GM19239 (cell line): Measurements from ENCODE around the gene NARS2.
"Not testable (repeated sequence)": the region's sequence is repeated elsewhere in the genome, so short reads cannot be mapped to it uniquely, and the experiment has no call there.

Experiments
- DNase-seq: peaks from one replicate; pipeline ENCODE4 v3.0.0; 2011; ENCODE audit warnings: low spot score; ENCODE audit not compliant: insufficient read length
- FAIRE-seq: peaks from 2 replicates; lab custom pipeline; 2011; peaks lifted over from hg19 to GRCh38; lab: Jason Lieb, UNC

The NARS2 gene

DNA sequence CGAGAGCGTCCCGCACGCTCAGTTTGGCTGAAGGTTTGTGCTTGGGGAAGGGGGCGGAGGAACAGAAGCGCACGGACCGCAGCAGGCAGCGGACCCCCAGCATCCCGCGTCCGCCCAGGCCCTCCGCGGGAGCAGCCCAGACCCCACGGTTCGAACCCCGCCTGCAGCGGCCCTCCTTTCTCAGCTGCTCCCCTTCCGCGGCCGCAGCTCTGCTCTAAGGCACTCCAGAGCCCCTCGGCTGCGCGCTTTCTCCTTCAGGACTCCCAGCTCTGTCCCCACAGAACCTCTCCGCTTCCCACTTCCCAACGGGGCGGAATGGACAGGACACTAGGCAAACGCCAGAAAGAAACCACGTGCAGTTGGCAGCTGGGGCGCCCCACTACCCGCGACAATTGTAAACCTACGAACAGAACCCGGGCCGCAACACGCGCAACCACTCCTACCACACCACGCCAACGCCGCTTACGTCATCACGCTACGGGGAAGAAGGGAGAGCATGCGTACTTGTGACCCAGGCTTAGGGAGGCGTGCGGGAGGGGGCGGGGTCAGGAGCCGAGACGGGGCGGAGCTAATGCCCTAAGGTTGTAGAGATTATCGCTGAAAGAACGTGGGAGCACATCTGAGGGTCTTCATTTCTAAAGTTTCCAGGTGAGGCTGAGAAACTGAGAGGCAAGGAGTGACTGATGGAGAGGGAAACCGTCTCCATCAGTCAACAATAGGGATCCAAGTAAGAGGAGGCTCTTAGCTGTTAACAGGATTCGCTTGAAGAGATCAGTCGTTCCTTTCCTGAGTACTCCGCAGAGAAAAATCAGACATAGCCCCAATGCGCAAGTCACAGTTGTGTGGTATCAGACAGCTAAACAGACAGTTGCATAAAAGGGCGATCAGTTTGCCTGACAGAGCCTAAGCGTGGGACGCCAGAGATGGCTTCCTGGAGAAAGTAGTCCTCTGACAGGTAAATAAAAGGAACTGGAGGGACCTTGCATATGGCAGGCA, at the start of gene NARS2:
Gene NARS2 (minus strand): TSS at position 479 of the 996 bp plus-strand sequence. CDS start 376 bp downstream, at position 103.
- FAIRE-seq, result peak; percentile 98
- peak; percentile 77 for DNase-seq

GRCh38 chr11:78622666-78623065, 48.0 kb upstream of the NARS2 start:
- FAIRE-seq (no peak), DNase-seq (no peak)

- DNase-seq (no peak), FAIRE-seq (no peak)
Measured at GRCh38 chr11:78620159-78620558, 45.5 kb upstream of the NARS2 start.

DNA sequence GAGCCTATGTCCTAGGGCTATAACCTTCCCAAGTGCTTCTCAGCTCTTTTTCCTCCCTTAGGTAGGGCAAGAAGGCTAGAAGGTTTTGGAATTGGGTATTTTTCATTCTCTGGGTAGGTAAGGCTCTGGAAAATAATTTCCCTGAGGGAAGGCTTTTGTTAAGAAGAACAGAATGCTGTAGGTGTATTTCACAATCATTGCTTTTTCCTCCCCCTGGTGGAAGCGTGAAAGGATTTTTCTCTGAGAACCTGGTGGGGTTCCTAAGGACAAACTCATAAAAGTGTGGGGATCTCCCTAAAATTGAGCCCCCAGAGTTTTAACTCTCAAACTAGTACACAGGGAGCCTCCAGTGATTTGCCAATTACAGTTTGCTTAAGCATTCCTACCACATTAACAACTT, 41.1 kb upstream of the NARS2 start:
- FAIRE-seq (no peak), DNase-seq (no peak)

- FAIRE-seq, result no peak
- no peak for DNase-seq
Measured at GRCh38 chr11:78613378-78613813, 38.7 kb upstream of the NARS2 start.

GRCh38 chr11:78612721-78613377, 38.2 kb upstream of the NARS2 start:
- no peak for DNase-seq
- no peak for FAIRE-seq

DNA sequence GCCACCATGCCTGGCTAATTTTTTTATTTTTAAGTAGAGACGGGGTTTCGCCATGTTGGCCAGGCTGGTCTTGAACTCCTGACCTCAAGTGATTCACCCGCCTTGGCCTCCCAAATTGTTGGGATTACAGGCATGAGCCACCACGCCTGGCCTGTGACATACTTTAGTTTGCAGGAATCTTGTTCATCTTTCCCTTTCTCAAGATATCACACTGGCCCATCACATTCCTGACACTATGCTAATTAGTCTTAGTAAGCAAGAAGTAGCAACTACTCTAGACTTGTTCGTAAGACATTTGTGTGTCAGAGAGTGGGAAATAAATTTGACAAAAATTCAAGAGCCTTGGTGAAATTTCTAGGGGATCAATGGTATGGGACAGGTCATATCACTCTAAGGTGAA, 34.7 kb upstream of the NARS2 start:
- FAIRE-seq, result not testable (repeated sequence)

DNA sequence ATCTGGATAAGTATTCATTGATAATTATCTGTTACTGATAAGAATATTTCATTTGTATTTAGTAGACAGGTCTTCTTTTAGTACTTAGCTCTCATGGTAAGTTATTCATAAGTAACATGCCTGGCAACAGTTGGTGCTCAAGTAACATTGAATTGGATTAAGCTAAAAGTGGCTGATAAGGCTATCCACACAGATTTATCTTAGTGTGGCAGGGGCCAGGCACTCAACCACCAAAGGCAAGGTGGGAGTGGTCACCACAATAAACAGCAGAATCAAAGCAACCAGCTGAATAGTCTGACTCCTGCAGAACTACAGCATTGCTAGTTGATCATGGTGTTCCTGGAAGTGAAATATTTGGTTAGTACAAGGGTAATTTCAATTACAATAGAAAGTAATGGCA, 33.0 kb upstream of the NARS2 start:
- DNase-seq (no peak), FAIRE-seq (no peak)

More for the DNA sequence above, 34.7 kb upstream of the NARS2 start:
- DNase-seq, result not testable (repeated sequence)

- FAIRE-seq, result no peak
Measured at GRCh38 chr11:78606667-78607066, 32.0 kb upstream of the NARS2 start.

GRCh38 chr11:78605296-78605695, 30.6 kb upstream of the NARS2 start:
- no peak for DNase-seq
- FAIRE-seq, result no peak

More at GRCh38 chr11:78606667-78607066, 32.0 kb upstream of the NARS2 start:
- DNase-seq, result no peak

DNA sequence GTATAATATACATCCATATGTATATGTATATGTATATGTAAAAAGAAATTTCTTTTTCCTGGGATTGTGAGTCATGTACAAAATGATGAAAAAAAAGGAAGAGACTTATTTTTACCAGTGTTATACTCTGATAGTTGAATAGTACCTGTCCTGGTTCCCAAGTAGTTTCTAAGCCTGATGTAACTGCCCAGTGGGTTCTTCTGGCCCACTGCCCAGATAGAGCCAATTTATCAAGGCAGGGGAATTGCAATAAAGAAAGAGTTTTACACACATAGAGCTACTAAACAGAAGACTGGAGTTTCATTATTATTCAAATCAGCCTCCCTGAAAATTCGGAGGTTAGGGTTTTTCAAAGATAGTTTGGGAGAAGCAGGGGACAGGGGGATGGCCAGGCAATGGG, 29.1 kb upstream of the NARS2 start:
- FAIRE-seq, result no peak
- no peak for DNase-seq

DNA sequence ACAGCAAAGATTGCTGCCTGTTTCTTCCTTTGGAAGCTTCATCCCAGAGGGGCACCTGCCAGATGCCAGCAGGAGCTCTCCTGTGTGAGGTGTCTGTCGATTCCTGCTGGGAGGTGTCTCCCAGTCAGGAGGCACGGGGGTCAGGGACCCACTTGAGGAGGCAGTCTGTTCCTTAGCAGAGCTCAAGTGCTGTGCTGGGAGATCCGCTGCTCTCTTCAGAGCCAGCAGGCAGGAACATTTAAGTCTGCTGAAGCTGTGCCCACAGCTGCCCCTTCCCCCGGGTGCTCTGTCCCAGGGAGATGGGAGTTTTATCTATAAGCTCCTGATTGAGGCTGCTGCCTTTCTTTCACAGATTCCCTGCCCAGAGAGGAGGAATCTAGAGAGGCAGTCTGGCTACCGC, 28.1 kb upstream of the NARS2 start:
- not testable (repeated sequence) for DNase-seq, FAIRE-seq

DNA sequence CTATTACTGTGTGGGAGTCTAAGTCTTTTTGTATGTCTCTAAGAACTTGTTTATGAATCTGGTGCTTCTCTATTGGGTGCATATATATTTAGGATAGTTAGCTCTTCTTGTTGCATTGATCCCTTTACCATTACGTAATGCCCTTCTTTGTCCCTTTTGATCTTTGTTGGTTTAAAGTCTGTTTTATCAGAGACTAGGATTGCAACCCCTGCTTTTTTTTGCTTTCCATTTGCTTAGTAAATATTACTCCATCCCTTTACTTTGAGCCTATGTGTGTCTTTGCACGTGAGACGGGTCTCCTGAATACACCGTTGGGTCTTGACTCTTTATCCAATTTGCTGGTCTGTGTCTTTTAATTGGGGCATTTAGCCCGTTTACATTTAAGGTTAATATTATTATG, 26.4 kb upstream of the NARS2 start:
- not testable (repeated sequence) for FAIRE-seq, DNase-seq

GRCh38 chr11:78597579-78597978, 22.9 kb upstream of the NARS2 start:
- FAIRE-seq, DNase-seq: not testable (repeated sequence)

DNA sequence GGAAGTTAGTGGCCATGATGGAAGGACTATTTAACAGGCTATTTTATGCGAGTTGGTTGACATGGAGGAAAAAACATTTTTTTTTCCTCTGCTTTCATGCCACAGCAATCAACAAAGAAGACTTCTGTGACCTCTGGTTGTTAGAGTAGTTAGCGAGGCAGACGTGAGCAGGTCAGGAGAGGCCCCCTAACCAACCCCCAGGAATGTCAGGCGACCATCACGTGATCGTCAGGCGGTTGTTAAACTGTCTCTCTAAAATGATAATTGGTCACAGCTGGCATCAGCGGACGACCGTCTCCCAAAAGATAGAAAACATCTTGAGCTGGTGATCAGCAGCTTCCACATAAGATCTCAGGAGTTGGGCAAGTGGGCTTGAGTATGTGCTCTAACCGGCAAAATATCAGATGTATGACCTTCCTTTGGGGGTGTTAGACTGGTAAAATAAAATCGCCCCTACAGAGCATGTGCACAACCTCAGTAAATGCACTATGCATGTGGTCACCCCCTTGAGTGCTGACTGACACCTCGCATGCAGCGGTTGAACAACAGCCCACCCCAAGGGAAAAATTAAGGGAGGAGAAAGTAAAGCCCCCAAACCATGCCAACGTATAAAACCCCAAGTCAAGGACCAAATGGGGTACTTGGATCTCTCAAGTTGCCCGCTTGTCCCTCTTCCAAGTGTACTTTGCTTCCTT, 20.9 kb upstream of the NARS2 start:
- DNase-seq (no peak), FAIRE-seq (no peak)

DNA sequence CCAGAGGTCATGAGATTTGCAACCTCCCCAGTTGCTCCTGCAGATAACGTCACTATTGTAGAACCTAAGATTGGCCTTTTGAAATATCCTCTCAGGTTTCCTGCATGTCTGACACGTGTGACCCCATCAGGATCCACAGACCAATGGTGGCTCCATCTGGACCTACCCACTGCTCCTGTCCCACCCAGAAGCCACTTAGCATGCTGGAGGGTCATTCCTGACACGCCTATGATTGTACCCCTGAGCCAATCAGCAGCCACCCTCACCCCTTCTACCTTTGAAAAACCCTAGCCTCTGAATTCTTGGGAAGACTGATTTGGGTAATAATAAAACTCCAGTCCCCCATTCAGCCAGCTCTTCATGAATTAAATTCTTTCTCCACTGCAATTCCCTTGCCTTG, 20.1 kb upstream of the NARS2 start:
- FAIRE-seq (no peak), DNase-seq (no peak)

DNA sequence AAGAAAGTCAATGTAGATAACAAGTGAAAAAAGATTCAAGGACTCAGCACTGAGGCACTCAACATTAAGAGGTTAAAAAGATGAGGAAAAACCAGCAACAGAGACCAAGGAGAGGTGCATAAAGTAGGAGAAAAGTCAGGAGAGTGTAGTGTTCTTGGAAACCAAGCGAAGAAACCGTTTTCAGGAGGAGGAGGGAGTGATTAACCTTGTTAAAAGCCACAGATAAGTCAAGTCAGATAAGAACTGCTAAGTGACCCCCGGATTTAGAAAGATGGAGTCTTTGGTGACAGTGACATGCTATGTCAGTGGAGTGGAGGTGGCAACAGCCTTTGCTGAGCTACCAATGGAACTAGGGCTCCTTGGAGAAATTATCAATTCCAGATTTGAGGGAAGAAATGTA, 13.9 kb upstream of the NARS2 start:
- FAIRE-seq (no peak), DNase-seq (no peak)

DNA sequence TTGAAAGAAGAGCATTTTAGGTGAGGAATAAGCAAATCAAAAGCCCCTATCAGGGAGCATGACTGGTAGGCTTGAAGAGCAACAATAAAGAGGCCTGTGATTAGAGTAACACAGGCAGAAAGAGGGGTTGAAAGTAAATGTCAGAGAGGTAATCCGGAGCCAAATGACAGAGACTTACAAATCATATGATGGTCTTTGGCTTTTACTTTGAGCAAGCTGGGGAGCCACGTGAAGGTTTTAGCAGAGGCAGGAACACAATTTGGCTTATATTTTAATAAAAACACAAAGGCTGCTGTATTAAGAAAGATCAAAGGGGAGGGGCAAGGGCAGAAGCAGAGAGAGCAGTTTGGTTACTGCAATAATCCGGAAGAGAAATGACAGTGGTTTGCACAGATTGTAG, 12.8 kb upstream of the NARS2 start:
- DNase-seq, result no peak
- FAIRE-seq, result no peak

GRCh38 chr11:78586452-78587046, 11.9 kb upstream of the NARS2 start:
- no peak for DNase-seq

GRCh38 chr11:78583889-78584288, 9.2 kb upstream of the NARS2 start:
- no peak for DNase-seq
- FAIRE-seq, result no peak

More at GRCh38 chr11:78586452-78587046, 11.9 kb upstream of the NARS2 start:
- peak; percentile 40 for FAIRE-seq
